Measurements from ENCODE around the gene KRT34.
"Not testable (repeated sequence)": the region's sequence is repeated elsewhere in the genome, so short reads cannot be mapped to it uniquely, and the experiment has no call there.

KRT34 gene

GRCh38 chr17:41382394-41382793 is 288 bp upstream of the KRT34 start:
- no peaks in the 10 kb centered on the region for H3K36me3 ChIP-seq (ENCODE audit: control insufficient read depth, insufficient read depth, low read length)
- H3K4me3 ChIP-seq (ENCODE audit: low read length): no peak overlapping the region
- H3K4me1 ChIP-seq (ENCODE audit: control insufficient read depth, insufficient read depth, low read length): no peaks in the 10 kb centered on the region
- H3K27me3 ChIP-seq (ENCODE audit: control insufficient read depth, insufficient read depth, low read length): no peaks in the 10 kb centered on the region
- H3K9ac ChIP-seq (ENCODE audit: low read length): no peak overlapping the region
- H3K27ac ChIP-seq (ENCODE audit: low read depth, low read length): no peak overlapping the region

- H3K4me1 ChIP-seq (ENCODE audit: control insufficient read depth, insufficient read depth, low read length); H3K36me3 ChIP-seq (ENCODE audit: control insufficient read depth, insufficient read depth, low read length); H3K4me3 ChIP-seq (ENCODE audit: low read length); H3K9ac ChIP-seq (ENCODE audit: low read length); H3K27me3 ChIP-seq (ENCODE audit: control insufficient read depth, insufficient read depth, low read length); H3K27ac ChIP-seq (ENCODE audit: low read depth, low read length): not testable (repeated sequence)
These were observed 2.0 kb downstream of the KRT34 start for GRCh38 chr17:41380091-41380490.

- Histone ChIP-seq H3K36me3 (ENCODE audit: control insufficient read depth, insufficient read depth, low read length) (no peaks in the 10 kb centered on the region), H3K4me3 (ENCODE audit: low read length) (no peak overlapping the region), H3K27ac (ENCODE audit: low read depth, low read length) (no peak overlapping the region), H3K27me3 (ENCODE audit: control insufficient read depth, insufficient read depth, low read length) (no peaks in the 10 kb centered on the region), H3K9ac (ENCODE audit: low read length) (no peak overlapping the region), H3K4me1 (ENCODE audit: control insufficient read depth, insufficient read depth, low read length) (no peaks in the 10 kb centered on the region)
These were observed 4.6 kb downstream of the KRT34 start for GRCh38 chr17:41377546-41377945.

GRCh38 chr17:41369713-41370112 is 12.4 kb downstream of the KRT34 start, which contains the start of gene KRT33B:
KRT33B (minus strand) TSS chr17:41369813; CDS start chr17:41369750, 63 bp downstream.
- H3K4me1 ChIP-seq (ENCODE audit: control insufficient read depth, insufficient read depth, low read length): no peaks in the 10 kb centered on the region
- H3K27me3 ChIP-seq (ENCODE audit: control insufficient read depth, insufficient read depth, low read length): no peaks in the 10 kb centered on the region

GRCh38 chr17:41369023-41369422 is 13.1 kb downstream of the KRT34 start:
- H3K4me3 ChIP-seq (ENCODE audit: low read length): no peak overlapping the region
- H3K4me1 ChIP-seq (ENCODE audit: control insufficient read depth, insufficient read depth, low read length): no peaks in the 10 kb centered on the region
- no peak overlapping the region for H3K9ac ChIP-seq (ENCODE audit: low read length)
- no peaks in the 10 kb centered on the region for H3K27me3 ChIP-seq (ENCODE audit: control insufficient read depth, insufficient read depth, low read length)
- no peaks in the 10 kb centered on the region for H3K36me3 ChIP-seq (ENCODE audit: control insufficient read depth, insufficient read depth, low read length)
- H3K27ac ChIP-seq (ENCODE audit: low read depth, low read length): no peak overlapping the region

More at GRCh38 chr17:41369713-41370112, 12.4 kb downstream of the KRT34 start, which contains the start of gene KRT33B:
- Histone ChIP-seq H3K27ac (ENCODE audit: low read depth, low read length) (no peak within 1 kb of the TSS), H3K9ac (ENCODE audit: low read length) (no peak within 1 kb of the TSS), H3K4me3 (ENCODE audit: low read length) (no peak within 1 kb of the TSS), H3K36me3 (ENCODE audit: control insufficient read depth, insufficient read depth, low read length) (no peaks in the 10 kb centered on the region)

- Histone ChIP-seq H3K4me3 (ENCODE audit: low read length) (no peak overlapping the region), H3K9ac (ENCODE audit: low read length) (no peak overlapping the region), H3K27me3 (ENCODE audit: control insufficient read depth, insufficient read depth, low read length) (no peaks in the 10 kb centered on the region), H3K36me3 (ENCODE audit: control insufficient read depth, insufficient read depth, low read length) (no peaks in the 10 kb centered on the region), H3K27ac (ENCODE audit: low read depth, low read length) (no peak overlapping the region), H3K4me1 (ENCODE audit: control insufficient read depth, insufficient read depth, low read length) (no peaks in the 10 kb centered on the region)
These were observed 14.6 kb downstream of the KRT34 start for GRCh38 chr17:41367426-41368075.

- Histone ChIP-seq H3K27ac (ENCODE audit: low read depth, low read length) (no peak overlapping the region), H3K27me3 (ENCODE audit: control insufficient read depth, insufficient read depth, low read length) (no peaks in the 10 kb centered on the region), H3K4me1 (ENCODE audit: control insufficient read depth, insufficient read depth, low read length) (no peaks in the 10 kb centered on the region), H3K9ac (ENCODE audit: low read length) (no peak overlapping the region), H3K36me3 (ENCODE audit: control insufficient read depth, insufficient read depth, low read length) (no peaks in the 10 kb centered on the region), H3K4me3 (ENCODE audit: low read length) (no peak overlapping the region)
These were observed 16.0 kb downstream of the KRT34 start for GRCh38 chr17:41366070-41366469.

- Histone ChIP-seq H3K36me3 (ENCODE audit: control insufficient read depth, insufficient read depth, low read length) (no peaks in the 10 kb centered on the region), H3K27ac (ENCODE audit: low read depth, low read length) (no peak overlapping the region), H3K9ac (ENCODE audit: low read length) (no peak overlapping the region), H3K4me1 (ENCODE audit: control insufficient read depth, insufficient read depth, low read length) (no peaks in the 10 kb centered on the region), H3K27me3 (ENCODE audit: control insufficient read depth, insufficient read depth, low read length) (no peaks in the 10 kb centered on the region), H3K4me3 (ENCODE audit: low read length) (no peak overlapping the region)
These were observed 18.2 kb downstream of the KRT34 start for GRCh38 chr17:41363881-41364280.

- Histone ChIP-seq H3K4me1 (ENCODE audit: control insufficient read depth, insufficient read depth, low read length) (no peaks in the 10 kb centered on the region), H3K36me3 (ENCODE audit: control insufficient read depth, insufficient read depth, low read length) (no peaks in the 10 kb centered on the region), H3K27ac (ENCODE audit: low read depth, low read length) (no peak overlapping the region), H3K27me3 (ENCODE audit: control insufficient read depth, insufficient read depth, low read length) (no peaks in the 10 kb centered on the region), H3K4me3 (ENCODE audit: low read length) (no peak overlapping the region), H3K9ac (ENCODE audit: low read length) (no peak overlapping the region)
These were observed 21.7 kb downstream of the KRT34 start for GRCh38 chr17:41360296-41360995.

GRCh38 chr17:41354536-41354935 is 27.6 kb downstream of the KRT34 start:
- no peak overlapping the region for H3K27ac ChIP-seq (ENCODE audit: low read depth, low read length)
- no peaks in the 10 kb centered on the region for H3K27me3 ChIP-seq (ENCODE audit: control insufficient read depth, insufficient read depth, low read length)
- no peaks in the 10 kb centered on the region for H3K36me3 ChIP-seq (ENCODE audit: control insufficient read depth, insufficient read depth, low read length)
- no peak overlapping the region for H3K4me3 ChIP-seq (ENCODE audit: low read length)
- H3K9ac ChIP-seq (ENCODE audit: low read length): no peak overlapping the region
- no peaks in the 10 kb centered on the region for H3K4me1 ChIP-seq (ENCODE audit: control insufficient read depth, insufficient read depth, low read length)

GRCh38 chr17:41352597-41353366 is 29.3 kb downstream of the KRT34 start:
- Histone ChIP-seq H3K27me3 (ENCODE audit: control insufficient read depth, insufficient read depth, low read length) (no peaks in the 10 kb centered on the region), H3K9ac (ENCODE audit: low read length) (no peak overlapping the region), H3K4me1 (ENCODE audit: control insufficient read depth, insufficient read depth, low read length) (no peaks in the 10 kb centered on the region), H3K4me3 (ENCODE audit: low read length) (no peak overlapping the region), H3K27ac (ENCODE audit: low read depth, low read length) (no peak overlapping the region), H3K36me3 (ENCODE audit: control insufficient read depth, insufficient read depth, low read length) (no peaks in the 10 kb centered on the region)

GRCh38 chr17:41351177-41351576 is 30.9 kb downstream of the KRT34 start:
- Histone ChIP-seq H3K4me3 (ENCODE audit: low read length) (no peak overlapping the region), H3K27me3 (ENCODE audit: control insufficient read depth, insufficient read depth, low read length) (no peaks in the 10 kb centered on the region), H3K36me3 (ENCODE audit: control insufficient read depth, insufficient read depth, low read length) (no peaks in the 10 kb centered on the region), H3K9ac (ENCODE audit: low read length) (no peak overlapping the region), H3K27ac (ENCODE audit: low read depth, low read length) (no peak overlapping the region), H3K4me1 (ENCODE audit: control insufficient read depth, insufficient read depth, low read length) (no peaks in the 10 kb centered on the region)

Data from rectal smooth muscle tissue (tissue), 1 donor.